ENCODE measurements around the gene TAF10. TPM values are rescaled to one million over a fixed set of nuclear protein-coding genes. Genes with fewer than 3 reads are reported as not detected.

The TAF10 gene
- total RNA-seq, 1 experiment from 2014 or later, result 65.6 TPM

GRCh38 chr11:6561288-6561687 is 50.7 kb downstream of the TAF10 start:
- no peak for DNase-seq (ENCODE audit: extremely low read depth, low read depth)

Other genes starting within 250 kb of the TAF10 start
- 6.4 and 7.4 TPM in 2 replicates for gene SMPD1, start 221.7 kb downstream of the TAF10 start, total RNA-seq (2014; rRNA removed; shearing (Covaris generic))
- gene APBB1, start 193.1 kb downstream of the TAF10 start, total RNA-seq (2014; rRNA removed; shearing (Covaris generic)), result 6.9 and 8.5 TPM in 2 replicates
- gene HPX, start 171.2 kb downstream of the TAF10 start, total RNA-seq (2014; rRNA removed; shearing (Covaris generic)), result not detected in 2 replicates
- gene TRIM3, start 138.3 kb downstream of the TAF10 start, total RNA-seq (2014; rRNA removed; shearing (Covaris generic)), result 3.3 and 5.0 TPM in 2 replicates
- 47.8 and 49.2 TPM in 2 replicates for gene ARFIP2, start 130.9 kb downstream of the TAF10 start, total RNA-seq (2014; rRNA removed; shearing (Covaris generic))
- gene TIMM10B, start 130.7 kb downstream of the TAF10 start, total RNA-seq (2014; rRNA removed; shearing (Covaris generic)), result 21.0 and 21.9 TPM in 2 replicates
- 5.6 and 5.7 TPM in 2 replicates for gene DNHD1, start 114.9 kb downstream of the TAF10 start, total RNA-seq (2014; rRNA removed; shearing (Covaris generic))
- 14.8 and 15.2 TPM in 2 replicates for gene RRP8, start 8.6 kb downstream of the TAF10 start, total RNA-seq (2014; rRNA removed; shearing (Covaris generic))
- gene ILK, start 8.4 kb downstream of the TAF10 start, total RNA-seq (2014; rRNA removed; shearing (Covaris generic)), result 53.4 and 53.5 TPM in 2 replicates
- gene TPP1, start 7.2 kb upstream of the TAF10 start, total RNA-seq (2014; rRNA removed; shearing (Covaris generic)), result 2.9 and 5.2 TPM in 2 replicates
- gene DCHS1, start 43.6 kb upstream of the TAF10 start, total RNA-seq (2014; rRNA removed; shearing (Covaris generic)), result 0.07 and 0.14 TPM in 2 replicates
- gene MRPL17, start 71.1 kb upstream of the TAF10 start, total RNA-seq (2014; rRNA removed; shearing (Covaris generic)), result 34.3 and 35.8 TPM in 2 replicates
- gene OR2AG2, start 159.8 kb upstream of the TAF10 start, total RNA-seq (2014; rRNA removed; shearing (Covaris generic)), result 0.17 TPM in 1 of 2 replicates, not detected in the other
- gene OR2AG1, start 170.8 kb upstream of the TAF10 start, total RNA-seq (2014; rRNA removed; shearing (Covaris generic)), result not detected in 2 replicates
- gene OR6A2, start 187.5 kb upstream of the TAF10 start, total RNA-seq (2014; rRNA removed; shearing (Covaris generic)), result 0.23 TPM in 1 of 2 replicates, not detected in the other
- gene OR10A5, start 233.5 kb upstream of the TAF10 start, total RNA-seq (2014; rRNA removed; shearing (Covaris generic)), result not detected in 2 replicates